ENCODE data around the gene ZNF724.
"Not testable (repeated sequence)": the region's sequence is repeated elsewhere in the genome, so short reads cannot be mapped to it uniquely, and the experiment has no call there.

The ZNF724 gene

DNA sequence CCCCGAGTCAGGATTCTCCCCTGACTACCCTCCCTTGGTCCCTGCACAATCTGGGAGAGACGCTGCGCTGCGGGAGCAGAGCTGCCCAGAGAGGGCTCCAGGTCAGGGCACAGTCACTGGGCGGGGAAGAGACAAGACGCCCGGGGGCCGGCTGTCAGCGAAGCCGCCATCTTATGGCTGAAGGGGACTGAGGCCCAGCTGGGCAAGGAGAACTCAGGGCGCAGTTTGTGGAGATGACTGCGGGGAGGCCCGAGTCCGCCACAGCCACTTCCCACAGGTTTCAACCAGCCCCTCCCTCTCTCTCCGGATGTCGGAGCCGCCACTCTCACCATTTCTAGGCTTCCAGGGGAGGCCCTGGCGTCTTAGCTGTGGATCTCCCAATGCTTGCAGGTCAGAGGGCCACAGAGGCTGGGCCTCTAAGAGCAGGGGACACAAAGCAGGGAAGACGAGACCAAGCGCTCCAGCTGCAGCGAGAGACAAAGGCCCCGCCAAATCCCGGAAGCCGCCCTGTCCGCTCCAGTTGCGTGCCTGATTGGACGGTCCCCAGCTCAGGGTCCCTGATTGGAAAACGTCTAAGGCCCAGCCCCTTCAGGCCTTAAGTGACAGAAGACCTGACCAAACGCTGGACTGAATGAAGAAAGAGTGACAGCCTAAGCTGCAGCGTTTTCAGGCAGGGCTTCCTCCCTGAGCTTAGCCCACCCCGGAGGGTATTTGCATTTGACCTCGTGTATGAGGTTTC, at the start of gene ZNF724:
Gene ZNF724, minus strand, starts transcription at position 484 of the 739 bp plus-strand sequence. Its CDS starts 152 bp downstream, at position 332.
- peak; percentile 74 to 80 for DNase-seq (ENCODE audit: low read depth in 2 of 2)

DNA sequence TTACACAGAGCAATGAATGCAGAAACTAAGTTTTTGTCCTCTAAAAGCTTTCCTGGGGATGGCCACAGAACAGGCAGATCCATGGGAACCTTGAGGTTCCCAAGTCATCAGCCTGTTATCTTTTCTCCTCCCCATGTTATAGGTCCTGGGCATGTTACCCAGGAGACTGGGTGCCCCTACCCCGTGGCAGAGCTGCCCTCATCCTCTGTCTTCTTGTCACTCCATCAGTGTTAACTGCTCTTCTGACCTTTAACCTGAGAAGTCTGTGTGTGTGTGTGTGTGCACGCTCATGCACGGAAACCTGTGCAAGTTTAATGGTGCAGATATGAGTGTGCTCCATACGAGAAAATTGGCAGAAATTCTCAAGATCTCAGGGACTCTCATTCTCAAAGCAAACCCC, 43.9 kb upstream of the ZNF724 start:
- DNase-seq (ENCODE audit: low read depth in 2 of 2): no peak

DNA sequence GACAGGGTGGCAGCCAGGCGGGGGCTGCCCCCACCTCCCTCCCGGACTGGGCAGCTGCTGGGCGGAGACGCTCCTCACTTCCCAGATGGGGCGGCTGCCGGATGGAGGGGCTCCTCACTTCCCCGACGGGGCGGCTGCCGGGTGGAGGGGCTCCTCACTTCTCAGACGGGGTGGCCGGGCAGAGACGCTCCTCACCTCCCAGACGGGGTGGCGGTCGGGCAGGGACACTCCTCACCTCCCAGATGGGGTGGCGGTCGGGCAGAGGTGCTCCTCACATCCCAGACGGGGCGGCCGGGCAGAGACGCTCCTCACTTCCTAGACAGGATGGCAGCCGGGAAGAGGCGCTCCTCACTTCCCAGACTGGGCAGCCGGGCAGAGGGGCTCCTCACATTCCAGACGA, 39.8 kb upstream of the ZNF724 start:
- not testable (repeated sequence) for DNase-seq (ENCODE audit: low read depth in 2 of 2)

DNA sequence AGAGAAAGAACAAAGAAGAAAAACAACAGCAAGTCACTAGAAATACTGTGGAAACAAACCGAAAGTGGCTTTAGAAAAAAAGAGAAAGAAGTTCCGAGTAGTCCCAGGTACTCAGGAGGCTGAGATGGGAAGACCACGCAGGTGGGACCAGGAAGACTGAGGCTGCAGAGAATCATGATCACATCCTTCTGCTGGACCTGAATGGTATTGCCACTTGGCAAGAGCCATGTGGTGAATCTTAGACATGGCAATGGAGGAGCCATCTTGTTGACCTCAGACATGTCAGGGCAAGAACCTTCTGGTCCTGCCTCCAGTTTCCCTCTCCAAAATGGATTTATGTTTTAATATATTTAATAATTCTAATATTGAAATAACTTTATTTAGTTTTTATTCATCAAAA, 37.4 kb upstream of the ZNF724 start:
- DNase-seq (ENCODE audit: low read depth in 2 of 2): no peak

DNA sequence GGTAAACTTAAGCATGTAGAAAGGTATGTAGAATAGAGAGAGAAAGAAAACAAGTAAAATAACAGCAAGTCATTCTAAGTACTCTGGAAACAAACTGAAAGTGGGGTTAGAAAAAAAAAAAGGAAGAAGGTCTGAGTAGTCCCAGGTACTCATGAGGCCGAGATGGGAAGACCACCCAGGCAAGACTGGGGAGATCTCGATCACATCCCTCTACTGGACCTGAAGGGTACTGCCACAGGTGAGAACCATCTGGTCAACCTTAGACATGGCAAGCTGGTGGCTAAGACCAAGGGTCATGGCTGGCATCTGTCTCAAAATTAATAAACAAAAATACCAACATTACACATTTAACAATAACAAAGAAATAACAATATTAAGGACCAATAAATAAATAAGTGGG, 36.3 kb upstream of the ZNF724 start:
- no peak for DNase-seq (ENCODE audit: low read depth in 2 of 2)

DNA sequence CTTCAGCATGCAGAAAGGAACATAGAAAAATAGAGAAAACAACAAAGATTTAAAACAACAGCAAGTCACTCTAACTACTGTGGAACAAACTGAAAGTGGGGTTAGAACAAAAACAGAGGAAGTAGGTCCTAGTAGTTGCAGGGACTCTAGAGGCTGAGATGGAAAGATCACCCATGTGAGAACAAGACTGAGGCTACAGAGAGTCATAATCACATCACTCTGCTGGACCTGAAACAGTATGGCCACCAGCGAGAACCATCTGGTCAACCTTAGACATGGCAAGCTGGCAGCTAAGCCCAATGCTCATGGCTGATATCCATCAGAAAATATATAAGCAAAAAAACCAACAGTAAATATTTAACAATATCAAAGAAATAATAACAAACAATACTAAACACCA, 35.8 kb upstream of the ZNF724 start:
- DNase-seq (ENCODE audit: low read depth in 2 of 2): no peak

DNA sequence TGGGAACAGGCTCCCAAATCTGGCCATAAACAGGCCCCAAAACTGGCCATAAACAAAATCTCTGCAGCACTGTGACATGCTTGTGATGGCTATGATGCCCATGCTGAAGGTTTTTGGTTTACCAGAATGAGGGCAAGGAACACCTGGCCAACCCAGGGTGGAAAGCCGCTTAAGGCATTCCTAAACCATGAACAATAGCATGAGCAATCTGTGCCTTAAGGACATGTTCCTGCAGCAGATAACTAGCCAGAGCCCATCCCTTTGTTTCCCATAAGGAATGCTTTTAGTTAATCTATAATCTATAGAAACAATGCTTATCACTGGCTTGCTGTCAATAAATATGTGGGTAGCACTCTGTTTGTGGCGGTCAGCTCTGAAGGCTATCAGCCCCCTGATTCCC, 35.1 kb upstream of the ZNF724 start:
- not testable (repeated sequence) for DNase-seq (ENCODE audit: low read depth in 2 of 2)

DNA sequence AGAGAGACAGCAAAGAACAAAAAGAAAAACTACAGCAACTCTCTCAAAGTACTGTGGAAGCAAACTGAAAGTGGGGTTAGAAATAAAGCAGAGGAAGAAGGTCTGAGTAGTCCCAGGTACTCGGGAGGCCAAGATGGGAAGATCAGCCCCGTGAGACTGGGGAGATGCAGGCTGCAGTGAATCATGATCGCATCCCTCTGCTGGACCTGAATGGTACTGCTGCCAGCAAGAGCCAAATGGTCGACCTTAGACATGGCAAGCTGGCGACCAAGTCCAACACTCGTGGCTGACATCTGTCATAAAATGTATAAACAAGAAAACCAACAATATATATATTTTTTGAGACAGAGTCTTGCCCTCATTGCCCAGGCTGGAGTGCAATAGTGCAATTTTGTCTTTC, 33.7 kb upstream of the ZNF724 start:
- DNase-seq (ENCODE audit: low read depth in 2 of 2): peak; percentile 28

DNA sequence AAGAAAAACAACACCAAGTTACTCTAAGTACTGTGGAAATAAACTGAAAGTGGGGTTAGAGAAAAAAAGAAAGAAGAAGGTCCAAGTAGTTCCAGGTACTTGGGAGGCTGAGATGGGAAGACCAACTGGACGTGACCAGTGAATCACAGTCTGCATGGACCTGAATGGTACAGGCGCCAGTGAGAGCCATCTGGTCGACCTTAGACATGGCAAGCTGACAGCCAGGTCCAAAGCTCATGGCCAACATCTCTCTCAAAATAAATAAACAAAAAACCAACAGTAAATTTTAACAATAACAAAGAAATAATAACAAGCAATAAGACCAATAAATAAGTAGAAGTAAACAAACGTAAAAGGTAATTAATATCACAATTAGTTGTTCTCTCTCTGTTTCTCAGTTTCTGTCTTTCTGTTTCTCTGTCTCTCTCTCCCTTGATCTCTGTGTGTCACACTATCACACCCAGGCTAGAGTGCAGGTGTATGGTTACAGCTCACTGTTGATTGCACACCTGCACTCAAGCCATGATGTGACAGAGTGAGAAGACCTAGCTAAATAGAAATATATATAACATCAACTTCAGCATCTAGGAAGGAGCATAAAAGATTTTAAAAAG, 31.6 kb upstream of the ZNF724 start:
- DNase-seq (ENCODE audit: low read depth in 2 of 2): no peak

DNA sequence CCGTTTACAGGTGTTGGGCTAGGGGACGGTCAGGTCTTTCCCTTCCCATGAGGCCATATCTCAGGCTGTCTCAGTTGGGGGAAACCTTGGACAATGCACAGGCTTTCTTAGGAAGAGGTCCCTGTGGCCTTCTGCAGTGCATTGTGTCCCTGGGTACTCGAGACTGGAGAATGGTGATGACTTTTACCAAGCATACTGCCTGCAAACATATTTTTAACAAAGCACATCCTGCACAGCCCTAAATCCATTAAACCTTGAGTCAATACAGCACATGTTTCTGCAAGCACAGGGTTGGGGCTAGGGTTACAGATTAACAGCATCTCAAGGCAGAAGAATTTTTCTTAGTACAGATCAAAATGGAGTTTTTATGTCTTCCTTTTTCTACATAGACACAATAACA, 27.9 kb upstream of the ZNF724 start:
- DNase-seq (ENCODE audit: low read depth in 2 of 2): not testable (repeated sequence)

DNA sequence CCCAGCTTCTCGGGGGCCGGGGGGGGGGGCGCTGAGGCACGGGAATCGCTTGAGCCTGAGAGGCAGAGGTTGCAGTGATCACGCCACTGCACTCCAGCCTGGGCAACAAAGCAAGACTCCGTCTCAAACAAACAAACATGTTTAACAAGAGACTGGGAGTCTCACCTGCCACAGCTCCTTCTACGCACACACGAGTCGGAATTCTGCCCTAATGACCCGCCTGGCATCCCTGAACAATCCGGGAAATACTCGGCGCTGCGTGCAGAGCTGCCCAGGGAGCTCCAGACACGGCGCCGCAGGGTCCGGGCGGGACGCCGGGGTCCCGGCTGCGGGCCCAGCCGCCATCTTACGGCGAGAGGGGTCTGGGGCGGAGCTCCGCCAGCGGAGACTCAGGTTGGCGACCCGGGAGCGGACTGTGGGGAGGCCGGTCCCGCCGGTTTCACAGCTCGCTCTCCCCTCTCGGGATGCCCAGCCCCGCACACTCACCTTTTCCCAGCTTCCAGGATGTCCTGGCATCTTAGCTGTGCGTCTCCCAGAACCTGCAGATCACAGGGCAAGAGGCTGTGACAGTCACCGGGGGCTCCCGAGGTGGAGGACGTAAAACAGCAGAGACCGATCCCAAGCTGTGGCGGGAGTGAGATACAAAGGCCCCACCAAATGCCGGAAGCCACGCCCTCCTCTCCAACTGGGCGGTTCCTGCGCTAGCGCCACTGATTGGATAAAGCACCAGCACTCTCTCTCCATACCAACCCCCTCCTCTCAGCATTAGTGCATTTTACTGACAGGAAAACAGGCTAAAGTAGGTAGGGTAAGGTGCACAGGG, 23.6 kb upstream of the ZNF724 start:
- DNase-seq (ENCODE audit: low read depth in 2 of 2): peak; percentile 81 to 85

DNA sequence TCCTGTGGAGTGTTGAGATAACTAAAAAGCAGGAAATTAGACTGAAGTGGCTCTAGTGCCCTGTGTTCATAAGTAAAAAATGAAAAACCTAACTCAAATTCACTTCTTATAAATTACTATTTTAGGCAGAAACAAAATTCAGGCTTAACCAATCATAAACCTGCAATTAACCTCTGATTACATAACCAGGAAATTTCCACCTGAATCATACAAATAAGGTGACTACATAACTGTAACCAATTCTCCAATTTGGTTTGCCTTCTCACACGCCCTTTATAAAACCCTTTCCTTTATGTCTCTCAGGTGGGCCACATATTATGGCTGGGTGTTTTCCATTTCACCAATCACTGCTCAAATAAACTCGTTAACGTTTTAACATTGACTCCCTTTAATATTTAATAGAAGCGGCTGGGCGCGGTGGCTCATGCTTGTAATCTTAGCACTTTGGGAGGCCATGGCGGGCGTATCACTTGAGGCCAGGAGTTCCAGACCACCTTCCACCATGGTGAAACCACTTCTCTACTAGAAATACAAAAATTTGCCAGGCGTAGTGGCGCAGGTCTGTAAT, 22.9 kb upstream of the ZNF724 start:
- peak in 1 of 2 donors; percentile 3 for DNase-seq (ENCODE audit: low read depth in 2 of 2)

DNA sequence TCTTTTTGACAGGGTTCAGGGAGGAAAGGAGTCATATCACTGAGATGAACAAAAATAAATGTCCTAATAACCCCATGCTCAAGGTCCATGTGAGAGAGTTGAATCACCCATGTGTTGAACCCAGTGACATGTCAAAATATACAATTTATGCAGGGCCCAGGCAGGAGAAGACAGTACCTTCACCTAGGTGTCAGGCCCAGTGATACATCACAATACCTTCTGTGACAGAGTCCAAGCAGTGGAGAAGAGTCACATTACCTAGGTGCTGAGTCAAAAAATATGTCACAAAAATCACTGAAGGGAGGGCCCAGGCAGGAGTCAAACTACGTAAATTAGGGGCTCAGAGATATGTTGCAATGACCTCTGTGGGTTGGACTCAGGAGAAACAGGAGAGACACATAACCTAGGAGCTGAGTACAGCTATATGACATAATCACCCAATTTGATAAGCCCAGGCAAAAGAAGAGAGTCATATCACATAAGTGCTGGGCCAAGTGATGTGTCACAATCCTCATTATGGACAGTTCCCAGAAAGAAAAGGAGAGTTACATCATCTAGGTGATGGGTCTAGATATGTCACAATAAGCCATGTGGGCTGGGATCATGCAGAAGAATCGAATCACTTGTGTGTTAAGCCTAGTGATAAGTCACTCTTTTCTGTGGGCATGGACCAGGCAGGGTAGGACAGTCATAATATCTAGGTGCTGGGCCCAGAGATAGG, 13.8 kb upstream of the ZNF724 start:
- no peak for DNase-seq (ENCODE audit: low read depth in 2 of 2)

DNA sequence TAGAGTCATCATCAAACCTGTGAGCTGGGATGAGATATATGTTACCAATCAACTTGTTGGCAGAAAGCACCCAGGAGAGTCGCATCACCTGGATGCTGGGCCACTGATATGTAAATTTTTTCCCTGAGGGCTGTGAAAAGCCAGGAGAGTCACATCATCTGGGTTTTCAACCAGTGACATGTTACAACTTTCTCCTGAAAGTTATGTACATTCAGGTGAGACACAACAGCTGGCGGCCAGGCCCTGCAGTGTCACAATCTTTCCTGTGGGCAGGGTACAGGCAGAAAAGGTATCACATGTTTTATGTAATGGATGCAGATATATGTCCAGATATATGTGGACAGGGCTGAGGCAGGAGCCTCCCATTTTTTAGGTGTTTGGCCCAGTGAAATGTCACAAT, 13.2 kb upstream of the ZNF724 start:
- DNase-seq (ENCODE audit: low read depth in 2 of 2): no peak

DNA sequence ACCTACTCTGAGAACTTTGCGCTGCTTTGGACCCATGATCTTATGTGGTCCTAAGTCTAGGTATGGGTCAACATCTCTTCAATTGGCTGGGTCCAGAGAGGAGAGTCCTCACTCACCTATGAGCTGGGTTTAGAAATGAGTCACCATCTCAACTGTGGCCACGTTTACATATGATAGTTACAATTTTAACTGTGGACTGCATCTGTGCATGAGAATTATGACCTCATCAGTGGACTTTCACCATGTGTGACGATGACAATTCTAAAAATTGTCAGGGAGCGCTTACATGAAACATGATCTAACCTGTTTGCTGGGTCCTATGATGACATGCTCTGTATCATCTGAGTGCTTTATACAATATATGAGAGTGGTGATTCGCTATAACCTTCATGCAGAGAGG, 12.7 kb upstream of the ZNF724 start:
- DNase-seq (ENCODE audit: low read depth in 2 of 2): no peak

DNA sequence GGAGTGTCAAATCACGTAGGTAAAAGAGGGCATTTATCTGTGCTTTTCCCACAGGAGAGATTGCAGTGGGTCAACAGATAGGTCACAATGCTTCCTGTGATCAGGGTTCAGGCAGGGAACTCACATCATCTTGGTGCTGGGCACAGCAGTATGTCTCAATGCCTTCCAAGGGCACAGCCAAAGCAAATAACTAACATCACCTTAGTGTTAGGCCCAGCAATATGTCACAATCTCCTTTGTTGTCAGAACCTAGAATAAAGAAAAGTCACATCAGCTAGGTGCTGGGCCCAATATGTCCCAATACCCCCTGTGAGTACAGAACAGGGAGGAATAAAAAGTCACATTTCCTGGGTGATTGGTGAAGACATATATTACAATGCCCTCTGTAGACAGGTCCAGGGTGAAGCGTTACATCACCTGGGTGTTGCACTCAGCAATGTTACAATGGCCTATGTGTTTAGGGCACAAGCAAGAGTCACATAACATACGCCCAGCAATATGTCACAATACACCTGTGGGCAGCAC, 11.4 kb upstream of the ZNF724 start:
- DNase-seq (ENCODE audit: low read depth in 2 of 2): no peak

DNA sequence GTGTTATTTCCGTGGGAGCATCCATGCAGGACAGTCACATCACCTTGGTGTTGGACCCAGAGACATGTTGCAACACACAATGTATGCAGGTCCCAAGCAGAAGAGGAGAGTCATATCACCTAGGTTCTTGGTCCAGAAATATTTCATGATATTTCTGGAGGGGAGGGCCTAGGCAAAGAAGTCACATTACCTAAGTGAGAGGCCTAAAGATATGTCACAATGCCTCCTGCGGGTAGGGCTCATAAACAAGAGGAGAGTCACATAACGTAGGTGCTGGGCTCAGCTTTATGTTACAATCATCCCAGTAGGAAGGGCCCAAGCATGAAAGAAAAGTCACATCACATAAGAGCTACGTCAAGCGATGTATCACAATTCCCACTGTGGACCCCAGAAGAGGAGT, 10.8 kb upstream of the ZNF724 start:
- DNase-seq (ENCODE audit: low read depth in 2 of 2): no peak

DNA sequence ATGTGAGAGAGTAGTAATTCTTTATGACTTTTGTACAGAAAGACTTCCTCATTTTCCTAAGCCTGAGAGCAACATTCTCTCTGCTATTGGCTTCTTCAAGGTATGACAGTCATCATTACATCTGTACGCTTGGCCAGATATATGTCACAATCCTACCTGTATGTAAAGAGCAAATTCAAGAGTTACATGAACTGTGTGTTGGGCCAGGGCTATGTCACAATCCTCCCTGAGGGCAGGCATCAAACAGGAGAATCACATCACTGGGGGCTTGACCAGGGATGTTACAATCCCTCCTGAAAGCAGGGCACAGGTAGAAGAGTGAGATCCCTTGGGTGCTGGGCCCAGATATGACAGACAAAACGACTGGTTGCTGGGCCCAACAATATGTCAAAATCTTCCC, 9.8 kb upstream of the ZNF724 start:
- DNase-seq (ENCODE audit: low read depth in 2 of 2): no peak

DNA sequence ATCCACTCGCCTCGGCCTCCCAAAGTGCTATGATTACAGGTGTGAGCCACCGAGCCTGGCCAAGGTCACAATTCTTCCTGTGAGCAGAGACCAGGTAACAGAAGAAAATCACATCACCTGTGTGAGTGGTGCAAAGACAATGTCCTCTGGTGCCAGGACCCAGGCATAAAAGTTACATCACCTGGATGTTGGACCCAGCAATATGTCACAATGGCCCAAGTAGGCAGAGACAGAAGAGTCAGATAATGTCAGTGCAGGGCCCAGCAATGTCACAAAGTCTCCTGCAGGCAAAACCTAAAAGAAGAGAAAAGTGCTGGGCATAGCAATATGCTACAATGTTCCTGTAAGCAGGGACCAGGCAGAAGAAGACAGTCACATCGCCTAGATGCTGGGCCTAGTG, 5.5 kb upstream of the ZNF724 start:
- no peak for DNase-seq (ENCODE audit: low read depth in 2 of 2)

DNA sequence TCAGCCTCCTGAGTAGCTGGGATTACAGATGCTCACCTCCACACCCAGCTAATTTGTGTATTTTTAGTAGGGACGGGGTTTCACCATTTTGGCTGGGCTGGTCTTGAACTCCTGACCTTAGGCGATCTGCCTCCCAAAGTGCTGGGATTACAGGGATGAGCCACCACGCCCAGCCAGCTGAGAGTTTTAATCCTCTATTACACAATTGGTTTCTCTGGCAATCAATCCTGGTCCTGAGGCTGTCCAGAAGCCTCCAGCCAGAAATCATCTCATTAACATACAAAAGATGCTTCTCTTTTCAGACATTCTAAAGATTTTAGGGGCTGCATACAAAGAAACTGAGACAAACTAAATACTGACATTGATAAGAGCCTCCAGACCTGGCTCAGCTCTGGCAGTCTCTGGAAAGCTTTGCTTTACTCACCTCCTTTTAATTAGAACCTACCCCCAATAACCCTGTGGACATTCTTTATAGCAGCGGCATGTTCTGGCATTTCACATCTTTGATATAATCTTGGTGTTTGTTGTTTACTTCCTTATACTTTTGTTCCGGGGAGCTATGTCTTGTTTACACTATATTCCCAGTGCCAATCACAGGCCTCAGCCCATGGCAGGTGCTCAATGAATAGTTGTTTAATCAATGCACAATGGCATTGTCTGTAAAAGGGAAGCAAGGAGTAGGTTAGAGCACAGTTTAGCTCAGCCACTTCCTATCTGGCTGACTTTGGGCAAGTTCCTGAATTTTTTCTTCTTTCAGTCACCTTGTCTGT, 4.1 kb upstream of the ZNF724 start:
- no peak for DNase-seq (ENCODE audit: low read depth in 2 of 2)

DNA sequence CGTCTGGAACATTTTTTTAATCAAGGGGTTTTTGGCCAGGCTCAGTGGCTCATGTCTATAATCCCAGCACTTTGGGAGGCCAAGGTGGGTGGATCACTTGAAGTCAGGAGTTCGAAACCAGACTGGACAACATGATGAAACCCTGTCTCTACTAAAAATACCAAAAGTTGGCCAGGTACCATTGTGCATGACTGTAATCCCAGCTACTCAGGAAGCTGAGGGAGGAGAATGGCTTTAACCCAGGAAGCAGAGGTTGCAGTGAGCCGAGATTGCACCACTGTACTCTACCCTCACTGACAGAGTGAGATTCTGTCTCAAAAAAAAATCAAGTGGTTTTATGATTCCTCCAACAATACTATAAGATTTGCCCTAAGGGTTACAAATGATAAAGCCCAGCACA, 3.1 kb upstream of the ZNF724 start:
- not testable (repeated sequence) for DNase-seq (ENCODE audit: low read depth in 2 of 2)
